ENCODE data around the gene ZNF778. TPM values are rescaled to one million over a fixed set of nuclear protein-coding genes. Genes with fewer than 3 reads are reported as not detected.

ZNF778 gene
- total RNA-seq, 1 donor from 2014 or later: 11.4 TPM

GRCh38 chr16:89173174-89173921, 44.2 kb upstream of the ZNF778 start:
- intact Hi-C loops (cut with micrococcal nuclease): loop anchor here (5.0 to 10.0 kb wide), 2 partner anchors 76 to 719 kb away; partner anchors contain the start of gene ZFPM1
- no peak overlapping the region for H3K4me3 Mint-ChIP-seq
- TF ChIP-seq CTCF (IDR thresholded peaks at IDR 0.05): no peak
- H3K9me3 Mint-ChIP-seq: no peaks in the 10 kb centered on the region
- ChIA-PET POLR2A (no interaction called here), CTCF (no interaction called here)
- no peak overlapping the region for H3K27ac Mint-ChIP-seq
- DNase-seq: no peak
- H3K36me3 Mint-ChIP-seq (ENCODE audit: low read depth): no peaks in the 10 kb centered on the region
- ATAC-seq (ENCODE audit: low read depth): no peak
- H3K27me3 Mint-ChIP-seq: peaks cover 2% of the 10 kb centered on the region
- peaks cover 8% of the 10 kb centered on the region for H3K4me1 Mint-ChIP-seq

GRCh38 chr16:89174055-89174827, 43.3 kb upstream of the ZNF778 start:
- intact Hi-C loops (cut with micrococcal nuclease): loop anchor here (5.0 to 10.0 kb wide), 2 partner anchors 77 to 719 kb away; partner anchors contain the start of gene ZFPM1
- Mint-ChIP-seq H3K27ac (no peak overlapping the region), H3K36me3 (ENCODE audit: low read depth) (no peaks in the 10 kb centered on the region), H3K9me3 (no peaks in the 10 kb centered on the region), H3K4me3 (no peak overlapping the region), H3K27me3 (peaks cover 2% of the 10 kb centered on the region), H3K4me1 (peaks cover 8% of the 10 kb centered on the region)
- ATAC-seq (ENCODE audit: low read depth) (no peak), DNase-seq (no peak)
- CTCF ChIA-PET: no interaction called here
- POLR2A ChIA-PET: interaction anchor here (0.6 kb wide), 1 partner anchor 13 kb away, joined by 5 read pairs; no protein-coding TSS in a partner anchor
- TF ChIP-seq CTCF (IDR thresholded peaks at IDR 0.05): no peak

GRCh38 chr16:89174877-89175276, 42.6 kb upstream of the ZNF778 start:
- Mint-ChIP-seq H3K9me3 (no peaks in the 10 kb centered on the region), H3K4me3 (no peak overlapping the region), H3K27ac (no peak overlapping the region), H3K36me3 (ENCODE audit: low read depth) (no peaks in the 10 kb centered on the region), H3K27me3 (peaks cover 2% of the 10 kb centered on the region), H3K4me1 (peaks cover 8% of the 10 kb centered on the region)
- ChIA-PET CTCF (no interaction called here), POLR2A (no interaction called here)
- no peak for TF ChIP-seq CTCF (IDR thresholded peaks at IDR 0.05)
- ATAC-seq (ENCODE audit: low read depth): no peak
- no peak for DNase-seq
- intact Hi-C loops (cut with micrococcal nuclease): loop anchor here (5.0 to 10.0 kb wide), 2 partner anchors 78 to 720 kb away; partner anchors contain the start of gene ZFPM1

- intact Hi-C loops (cut with micrococcal nuclease): loop anchor here (10.0 kb wide), 1 partner anchor 721 kb away; the partner anchor contains the start of gene ZFPM1
- no peaks in the 10 kb centered on the region for H3K36me3 Mint-ChIP-seq (ENCODE audit: low read depth)
- POLR2A ChIA-PET: no interaction called here
Observed at GRCh38 chr16:89175280-89176146, 42.0 kb upstream of the ZNF778 start.

More at GRCh38 chr16:89175280-89176146, 42.0 kb upstream of the ZNF778 start:
- H3K9me3 Mint-ChIP-seq: no peaks in the 10 kb centered on the region
- H3K4me3 Mint-ChIP-seq: no peak overlapping the region
- DNase-seq (no peak), ATAC-seq (ENCODE audit: low read depth) (no peak)
- no peak overlapping the region for H3K27ac Mint-ChIP-seq
- H3K4me1 Mint-ChIP-seq: peaks cover 5% of the 10 kb centered on the region
- CTCF ChIA-PET: no interaction called here
- TF ChIP-seq CTCF (IDR thresholded peaks at IDR 0.05): no peak
- peaks cover 2% of the 10 kb centered on the region for H3K27me3 Mint-ChIP-seq

Data from activated B cell treated with CpG ODN at 0.5 μM for 24 hours (primary cell).